GM18868 (cell line): ENCODE measurements around the gene CDH23.
"Not testable (repeated sequence)": the region's sequence is repeated elsewhere in the genome, so short reads cannot be mapped to it uniquely, and the experiment has no call there.

ENCODE experiments used
- ATAC-seq: cut with Tn5 transposase; IDR thresholded peaks from one replicate; pipeline ENCODE4 v1.9.1; 2021; ENCODE audit warnings: mild to moderate bottlenecking, moderate library complexity; ENCODE audit not compliant: unreplicated experiment

Gene CDH23

GRCh38 chr10:71597821-71598498, 201.2 kb downstream of the CDH23 start:
- peak; percentile 57 for ATAC-seq

GRCh38 chr10:71598621-71599055, 201.9 kb downstream of the CDH23 start:
- ATAC-seq, result no peak

- no peak for ATAC-seq
Measured at GRCh38 chr10:71599518-71599917, 202.8 kb downstream of the CDH23 start.

- not testable (repeated sequence) for ATAC-seq
Measured at GRCh38 chr10:71600242-71600641, 203.5 kb downstream of the CDH23 start.

GRCh38 chr10:71600849-71601248, 204.1 kb downstream of the CDH23 start:
- ATAC-seq, result no peak

- no peak for ATAC-seq
Measured at GRCh38 chr10:71601273-71601672, 204.6 kb downstream of the CDH23 start.

GRCh38 chr10:71603150-71603549, 206.4 kb downstream of the CDH23 start:
- ATAC-seq, result no peak

- no peak for ATAC-seq
Measured at GRCh38 chr10:71603754-71604153, 207.0 kb downstream of the CDH23 start.

GRCh38 chr10:71604324-71605018, 207.8 kb downstream of the CDH23 start:
- no peak for ATAC-seq

- ATAC-seq, result no peak
Measured at GRCh38 chr10:71605263-71605962, 208.7 kb downstream of the CDH23 start.

GRCh38 chr10:71606257-71607081, 209.7 kb downstream of the CDH23 start:
- ATAC-seq, result no peak

GRCh38 chr10:71607082-71607443, 210.3 kb downstream of the CDH23 start:
- no peak for ATAC-seq

- no peak for ATAC-seq
Measured at GRCh38 chr10:71608819-71609768, 212.4 kb downstream of the CDH23 start.

- no peak for ATAC-seq
Measured at GRCh38 chr10:71610651-71611050, 213.9 kb downstream of the CDH23 start.

- ATAC-seq, result no peak
Measured at GRCh38 chr10:71611131-71611530, 214.4 kb downstream of the CDH23 start.

GRCh38 chr10:71611709-71612422, 215.1 kb downstream of the CDH23 start:
- no peak for ATAC-seq

GRCh38 chr10:71613261-71613777, 216.6 kb downstream of the CDH23 start:
- ATAC-seq, result no peak

- no peak for ATAC-seq
Measured at GRCh38 chr10:71613877-71614276, 217.2 kb downstream of the CDH23 start.

- ATAC-seq, result no peak
Measured at GRCh38 chr10:71614946-71615345, 218.2 kb downstream of the CDH23 start.
